Endothelial cell of umbilical vein (primary cell): Measurements from ENCODE around the gene MBD5. TPM values are rescaled to one million over a fixed set of nuclear protein-coding genes. Genes with fewer than 3 reads are reported as not detected.

ENCODE experiments used
- BruUV-seq: library from RNA; stranded (reverse); fragments of 400-500 nt; replicated peaks from 2 replicates; lab custom pipeline; 2021; lab: Mats Ljungman, UMichigan
- CTCF ChIA-PET: fragments of 300-600, 350-600 bp; sonication (Branson Sonifier 250); formaldehyde crosslinking; loops from one replicate; lab custom pipeline; 2021; ENCODE audit warnings: antibody characterized with exemption, inconsistent platforms; lab: Charles Lee
- POLR2A ChIA-PET: fragments of 300-600, 350-600 bp; sonication (Branson Sonifier 250); formaldehyde crosslinking; loops from one replicate; lab custom pipeline; 2021; ENCODE audit warnings: antibody characterized with exemption, inconsistent platforms; lab: Charles Lee
- DNase-seq: peaks from one replicate; pipeline ENCODE4 v3.0.0-alpha.2; 2011; ENCODE audit warnings: low read depth, low spot score
- FAIRE-seq: peaks from 2 replicates; lab custom pipeline; 2011; peaks lifted over from hg19 to GRCh38; lab: Jason Lieb, UNC
- H2AFZ ChIP-seq: 2 replicates; pipeline ENCODE4 v1.6.0; 2012; ENCODE audit warnings: low read depth, low read length, control low read depth, inconsistent platforms
- H3K27ac ChIP-seq: 2 replicates; pipeline ENCODE4 v1.5.1; 2011; ENCODE audit warnings: low read depth, mild to moderate bottlenecking, control low read depth, low read length, moderate library complexity; ENCODE audit not compliant: insufficient read depth
- H3K27me3 ChIP-seq, 2 experiments: 2 replicates each; pipeline versions ENCODE4 v1.6.0 to v1.6.1; 2011; ENCODE audit warnings: low read length in 2 of 2, mixed read lengths in 1 of 2; ENCODE audit not compliant: control insufficient read depth in 2 of 2, insufficient read depth in 2 of 2
- H3K36me3 ChIP-seq, 2 experiments: 2 replicates in 1 of 2; 3 replicates in 1 of 2; pipeline ENCODE4 v1.5.1; 2011; ENCODE audit warnings: low read length in 2 of 2, mild to moderate bottlenecking in 1 of 2, moderate library complexity in 1 of 2; ENCODE audit not compliant: control insufficient read depth in 2 of 2, insufficient read depth in 2 of 2; ENCODE audit errors: extremely low read depth in 1 of 2
- H3K4me1 ChIP-seq: 3 replicates; pipeline ENCODE4 v1.5.1; 2011; ENCODE audit warnings: mild to moderate bottlenecking, low read length; ENCODE audit not compliant: control insufficient read depth, insufficient read depth; ENCODE audit errors: extremely low read depth
- H3K4me2 ChIP-seq: 2 replicates; pipeline ENCODE4 v1.6.1; 2011; ENCODE audit warnings: low read length, control low read depth, mixed read lengths; ENCODE audit not compliant: insufficient read depth
- H3K4me3 ChIP-seq, 3 experiments: fragments of 200-600 bp in 1 of 3; sonication (generic), shearing (Covaris generic) in 1 of 3; replicated peaks in 1 of 3; 2 replicates each; pipeline ENCODE4 v1.5.1; 2011 to 2016; ENCODE audit warnings: control low read depth in 3 of 3, low read length in 3 of 3, mild to moderate bottlenecking in 2 of 3, inconsistent platforms in 1 of 3, low read depth in 1 of 3, moderate library complexity in 1 of 3; ENCODE audit not compliant: insufficient read depth in 1 of 3
- H3K79me2 ChIP-seq: 2 replicates; pipeline ENCODE4 v1.6.0; 2012; ENCODE audit warnings: low read length, inconsistent platforms; ENCODE audit not compliant: control insufficient read depth, insufficient read depth
- H3K9ac ChIP-seq: replicated peaks from 2 replicates; pipeline ENCODE3; 2011; ENCODE audit warnings: low read length, control low read depth; ENCODE audit not compliant: insufficient read depth; ENCODE audit errors: extremely low read depth
- H3K9me1 ChIP-seq: replicated peaks from 3 replicates; pipeline ENCODE4 v1.6.0; 2011; ENCODE audit warnings: mild to moderate bottlenecking, low read length; ENCODE audit not compliant: control insufficient read depth, insufficient read depth; ENCODE audit errors: extremely low read depth
- H3K9me3 ChIP-seq: replicated peaks from 2 replicates; pipeline ENCODE4 v1.5.1; 2012; ENCODE audit warnings: low read length, inconsistent platforms; ENCODE audit not compliant: control insufficient read depth, insufficient read depth
- H4K20me1 ChIP-seq: replicated peaks from 2 replicates; pipeline ENCODE3; 2011; ENCODE audit warnings: mild to moderate bottlenecking, low read length; ENCODE audit not compliant: control insufficient read depth, insufficient read depth; ENCODE audit errors: extremely low read depth
- EZH2 ChIP-seq: IDR thresholded peaks from 2 replicates; pipeline ENCODE4 v1.6.1; 2012; ENCODE audit warnings: borderline replicate concordance, low read depth, mild to moderate bottlenecking, moderate library complexity, low read length, inconsistent platforms; ENCODE audit not compliant: severe bottlenecking
- FOS ChIP-seq: IDR thresholded peaks from 2 replicates; pipeline ENCODE4 v1.6.1; 2011; ENCODE audit warnings: mild to moderate bottlenecking, low read length, moderate library complexity, borderline replicate concordance; ENCODE audit not compliant: insufficient read depth
- GATA2 ChIP-seq: IDR thresholded peaks from 2 replicates; pipeline ENCODE4 v1.7.0; 2011; ENCODE audit warnings: low read depth, mild to moderate bottlenecking, moderate library complexity, mixed read lengths, low read length; ENCODE audit not compliant: insufficient read length, insufficient read depth
- JUN ChIP-seq: IDR thresholded peaks from 2 replicates; pipeline ENCODE4 v1.6.1; 2011; ENCODE audit warnings: borderline replicate concordance, low read depth; ENCODE audit not compliant: insufficient read length, insufficient read depth
- MYC ChIP-seq: IDR thresholded peaks from one replicate; pipeline ENCODE4 v1.6.1; 2011; ENCODE audit warnings: mild to moderate bottlenecking, low read depth, low read length
- POLR2A ChIP-seq: IDR thresholded peaks from 2 replicates; pipeline ENCODE4 v1.6.1; 2012; ENCODE audit warnings: low read depth, mild to moderate bottlenecking, control low read depth, low read length
- POLR2AphosphoS5 ChIP-seq: IDR thresholded peaks from 2 replicates; pipeline ENCODE4 v1.6.1; 2012; ENCODE audit warnings: low read depth, mild to moderate bottlenecking, control low read depth, low read length, moderate library complexity; ENCODE audit not compliant: insufficient read depth
- dilution Hi-C: fragments of 300-500 bp; cut with MboI; formaldehyde crosslinking; loops from one replicate; pipeline ENCODE4 v1.15.0; 2019; ENCODE audit warnings: low sequenced_read_pairs; ENCODE audit not compliant: extremely low pct_ligation_motif_present
- intact Hi-C: fragments of 100-400 bp; cut with micrococcal nuclease; formaldehyde crosslinking; loops from one replicate; pipeline ENCODE4 v1.10.0; 2022
- polyA plus RNA-seq, 4 experiments: library from polyadenylated mRNA; depleted of rRNA in 3 of 4; stranded (reverse) in 3 of 4; unstranded in 1 of 4; fragments of >200 nt; gene quantifications; 2 replicates each; pipeline versions ENCODE4 v1.2.1 to v1.2.3, GENCODE V29; 2011 to 2012; ENCODE audit warnings: missing spikeins in 1 of 4
- total RNA-seq: library from RNA; stranded (reverse); gene quantifications from 2 replicates; pipeline ENCODE4 v1.2.3, GENCODE V29; 2021
- TF ChIP-seq, protein P1 (sequence below), 2 donors: IDR thresholded peaks; 1 replicate in 1 of 2; 2 replicates in 1 of 2; pipeline ENCODE4 v1.5.1; 2011; ENCODE audit warnings: low read length in 2 of 2, mild to moderate bottlenecking in 2 of 2, moderate library complexity in 2 of 2, control low read depth in 1 of 2, inconsistent platforms in 1 of 2, low read depth in 1 of 2; ENCODE audit not compliant: insufficient read depth in 1 of 2; ENCODE audit errors: extremely low read depth in 1 of 2
- TF ChIP-seq, protein P2 (sequence below): IDR thresholded peaks from 2 replicates; pipeline ENCODE4 v1.6.1; 2011; ENCODE audit not compliant: insufficient read depth, insufficient read length

The MBD5 gene
- total and polyA plus RNA-seq, 2 donors (not counting 3 experiments of a cell fraction or from before 2014, with no cell fraction given): 11.3 to 37.0 TPM

DNA sequence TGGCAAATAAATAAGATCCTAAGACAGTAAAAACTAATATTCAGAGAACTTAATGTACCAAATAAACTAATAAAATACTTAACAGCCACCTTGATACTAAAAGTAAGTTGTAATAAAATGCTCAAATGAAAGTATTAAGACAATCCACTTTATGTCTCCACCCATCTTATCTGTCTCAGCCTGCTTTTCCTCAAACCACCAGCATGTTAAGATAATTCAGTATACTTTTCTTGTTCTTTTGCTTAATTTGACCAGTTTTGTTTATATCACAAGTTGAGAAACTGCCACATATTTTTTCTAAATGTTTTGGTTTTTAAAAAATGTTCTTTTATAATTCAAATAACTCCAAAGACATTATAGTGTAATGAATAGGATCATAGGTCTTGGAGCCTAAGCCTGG is 142.0 kb downstream of the MBD5 start:
- Histone ChIP-seq H3K27me3 (no peaks in the 10 kb centered on the region), H3K79me2 (no peaks in the 10 kb centered on the region), H3K9me1 (no peaks in the 10 kb centered on the region), H3K27ac (no peak overlapping the region), H3K9ac (no peak overlapping the region), H3K9me3 (no peaks in the 10 kb centered on the region), H3K4me3 (no peak overlapping the region), H4K20me1 (no peaks in the 10 kb centered on the region), H3K4me1 (no peaks in the 10 kb centered on the region), H2AFZ (no peak overlapping the region), H3K4me2 (no peak overlapping the region), H3K36me3 (no peaks in the 10 kb centered on the region)
- FAIRE-seq (no peak), DNase-seq (no peak)
- BruUV-seq: no TSS peak
- CTCF ChIA-PET: no interaction called here
- dilution Hi-C loops: no loop called here
- POLR2A ChIA-PET: no interaction called here
- TF ChIP-seq, protein P1, sequence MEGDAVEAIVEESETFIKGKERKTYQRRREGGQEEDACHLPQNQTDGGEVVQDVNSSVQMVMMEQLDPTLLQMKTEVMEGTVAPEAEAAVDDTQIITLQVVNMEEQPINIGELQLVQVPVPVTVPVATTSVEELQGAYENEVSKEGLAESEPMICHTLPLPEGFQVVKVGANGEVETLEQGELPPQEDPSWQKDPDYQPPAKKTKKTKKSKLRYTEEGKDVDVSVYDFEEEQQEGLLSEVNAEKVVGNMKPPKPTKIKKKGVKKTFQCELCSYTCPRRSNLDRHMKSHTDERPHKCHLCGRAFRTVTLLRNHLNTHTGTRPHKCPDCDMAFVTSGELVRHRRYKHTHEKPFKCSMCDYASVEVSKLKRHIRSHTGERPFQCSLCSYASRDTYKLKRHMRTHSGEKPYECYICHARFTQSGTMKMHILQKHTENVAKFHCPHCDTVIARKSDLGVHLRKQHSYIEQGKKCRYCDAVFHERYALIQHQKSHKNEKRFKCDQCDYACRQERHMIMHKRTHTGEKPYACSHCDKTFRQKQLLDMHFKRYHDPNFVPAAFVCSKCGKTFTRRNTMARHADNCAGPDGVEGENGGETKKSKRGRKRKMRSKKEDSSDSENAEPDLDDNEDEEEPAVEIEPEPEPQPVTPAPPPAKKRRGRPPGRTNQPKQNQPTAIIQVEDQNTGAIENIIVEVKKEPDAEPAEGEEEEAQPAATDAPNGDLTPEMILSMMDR (IDR thresholded peaks at IDR 0.05; ENCODE audit: extremely low read depth in 1 of 2, insufficient read depth in 1 of 2, low read depth in 1 of 2, low read length in 2 of 2): no peak
- TF ChIP-seq POLR2AphosphoS5: no peak
- TF ChIP-seq JUN: no peak
- TF ChIP-seq, protein P2, sequence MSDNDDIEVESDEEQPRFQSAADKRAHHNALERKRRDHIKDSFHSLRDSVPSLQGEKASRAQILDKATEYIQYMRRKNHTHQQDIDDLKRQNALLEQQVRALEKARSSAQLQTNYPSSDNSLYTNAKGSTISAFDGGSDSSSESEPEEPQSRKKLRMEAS: no peak
- no peak for TF ChIP-seq EZH2
- no peak for TF ChIP-seq FOS
- TF ChIP-seq GATA2: no peak
- TF ChIP-seq MYC: no peak
- TF ChIP-seq POLR2A: no peak
- intact Hi-C loops: no loop called here
